NCI-H345 (cell line): ENCODE results near the gene OR5K2.

Source experiments
- DNase-seq: peaks from one replicate; lab custom pipeline; 2025; lab: John Stamatoyannopoulos, UW

Gene OR5K2

DNA sequence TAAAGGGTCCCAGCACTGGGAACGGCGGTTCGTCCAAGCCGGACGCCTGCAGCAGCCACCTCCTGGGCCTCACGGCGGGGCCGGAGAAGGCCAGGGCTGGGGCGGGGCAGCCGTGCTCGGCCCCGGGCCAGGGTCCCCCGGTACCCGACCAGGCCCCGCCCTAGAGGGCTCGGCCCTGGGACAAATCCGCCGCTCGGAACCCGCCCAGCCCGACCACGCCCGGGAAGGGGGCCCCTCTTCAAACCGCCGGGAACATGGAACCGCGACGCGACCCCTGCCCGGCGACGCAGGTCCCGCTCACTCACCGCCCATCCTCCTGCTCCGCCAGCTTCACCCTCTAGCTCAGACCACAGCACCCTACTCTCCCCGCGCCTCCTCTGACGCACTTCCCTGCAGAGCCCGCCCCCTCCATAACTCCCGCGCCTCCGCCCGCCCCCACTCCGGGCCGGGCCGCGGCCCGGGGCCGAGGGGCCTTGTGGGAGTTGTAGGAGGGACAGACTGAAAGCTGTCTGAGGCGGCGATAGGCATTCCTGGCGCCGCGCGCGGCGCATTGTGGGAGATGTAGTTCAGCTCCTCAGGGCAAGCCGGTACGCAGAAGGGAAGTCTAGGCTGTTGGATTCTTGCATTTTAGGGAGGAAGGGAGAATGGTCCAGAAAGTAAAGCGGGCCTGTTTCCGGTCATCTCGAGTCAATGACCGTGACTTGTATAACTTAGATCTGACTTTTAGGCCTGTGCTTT is 25.2 kb downstream of the OR5K2 start, which contains the start of gene CLDND1:
Gene CLDND1, minus strand, starts transcription at position 359 of the 738 bp plus-strand sequence. CDS start 1,478 bp downstream, outside the sequence.
- DNase-seq, result peak; percentile 94

DNA sequence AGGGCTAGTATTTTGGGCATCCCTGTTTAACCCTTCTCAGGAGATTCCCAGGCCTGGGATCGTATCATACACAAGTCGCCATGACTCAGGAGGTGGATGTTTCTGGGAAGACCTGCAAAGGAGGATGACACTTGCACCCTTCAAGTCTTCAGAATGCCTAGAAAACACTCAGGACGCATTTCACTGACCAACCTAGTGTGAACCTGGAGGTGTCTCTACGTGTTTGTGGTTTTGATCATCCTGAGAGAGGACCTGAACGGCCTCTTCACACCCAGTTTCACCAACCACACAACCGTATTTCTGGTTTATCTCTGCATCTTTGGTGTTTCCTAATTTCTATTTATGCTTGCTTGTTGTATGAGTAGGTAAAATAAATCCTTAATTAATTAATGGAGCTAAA is 28.0 kb downstream of the OR5K2 start:
- DNase-seq, result no peak

DNA sequence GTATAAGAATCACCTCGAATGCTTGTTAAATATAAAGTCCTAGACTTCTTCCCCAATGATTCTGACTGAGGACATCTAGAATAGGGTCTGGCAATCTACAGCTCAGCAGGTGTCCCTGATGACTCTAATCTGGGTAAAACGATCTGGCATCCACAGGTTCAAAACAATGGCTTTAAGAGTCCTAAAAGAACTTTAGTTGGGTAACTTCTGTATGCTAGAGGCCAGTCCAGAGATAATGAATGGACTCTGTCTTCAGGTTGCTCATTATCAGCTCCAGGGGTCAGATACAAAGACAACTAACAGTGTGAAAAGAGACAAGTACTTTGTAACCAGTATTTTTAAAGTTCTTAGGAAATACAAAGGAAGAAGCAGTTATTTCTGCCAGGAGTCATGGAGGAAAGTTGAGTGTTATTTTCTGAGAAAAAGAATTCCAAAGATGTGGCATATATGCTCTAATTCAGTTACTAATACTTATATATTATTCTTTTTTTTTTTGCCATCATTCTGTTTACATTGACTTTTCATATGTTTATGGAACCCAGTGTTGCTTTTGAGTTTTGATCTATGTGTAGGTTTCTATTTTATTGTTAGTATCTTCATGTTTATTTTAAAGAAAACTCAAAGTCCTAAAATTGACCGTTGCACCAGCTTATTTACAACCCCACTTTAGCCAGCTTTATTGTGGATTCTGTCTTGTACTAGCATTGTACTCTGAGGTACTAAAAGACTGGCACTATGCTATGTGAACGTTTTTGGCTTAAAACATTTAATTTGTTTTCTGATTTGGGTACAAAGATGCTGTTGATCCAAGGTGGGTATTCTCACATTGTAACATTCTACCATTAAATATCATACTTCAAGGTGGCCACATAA is 31.2 kb downstream of the OR5K2 start:
- no peak for DNase-seq

DNA sequence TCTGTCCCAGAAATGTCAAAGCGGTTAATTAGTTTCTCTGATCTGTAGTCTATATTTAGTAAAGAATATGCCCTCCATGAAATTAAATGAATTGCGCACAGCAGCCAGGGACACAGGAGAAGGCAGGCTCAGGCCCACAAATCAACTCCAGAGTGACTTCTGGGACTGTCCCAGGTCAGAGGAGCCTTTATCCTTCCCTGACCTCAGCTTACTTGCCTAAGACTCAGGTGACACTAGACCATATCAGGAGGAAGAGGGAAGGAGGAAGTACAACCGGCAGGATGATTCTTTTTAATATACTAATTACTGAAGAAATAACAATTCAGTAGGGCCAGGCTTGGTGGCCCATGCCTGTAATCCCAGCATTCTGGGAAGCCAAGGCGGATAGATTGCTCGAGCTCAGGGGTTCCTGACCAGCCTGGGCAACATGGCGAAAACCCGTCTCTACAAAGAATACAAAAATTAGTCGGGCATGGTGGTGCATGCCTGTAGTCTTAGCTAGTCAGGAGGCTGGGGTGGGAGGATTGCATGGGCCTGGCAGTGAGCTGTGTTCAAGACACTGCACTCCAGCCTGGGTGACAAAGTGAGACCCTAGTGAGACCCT is 32.5 kb downstream of the OR5K2 start:
- no peak for DNase-seq

DNA sequence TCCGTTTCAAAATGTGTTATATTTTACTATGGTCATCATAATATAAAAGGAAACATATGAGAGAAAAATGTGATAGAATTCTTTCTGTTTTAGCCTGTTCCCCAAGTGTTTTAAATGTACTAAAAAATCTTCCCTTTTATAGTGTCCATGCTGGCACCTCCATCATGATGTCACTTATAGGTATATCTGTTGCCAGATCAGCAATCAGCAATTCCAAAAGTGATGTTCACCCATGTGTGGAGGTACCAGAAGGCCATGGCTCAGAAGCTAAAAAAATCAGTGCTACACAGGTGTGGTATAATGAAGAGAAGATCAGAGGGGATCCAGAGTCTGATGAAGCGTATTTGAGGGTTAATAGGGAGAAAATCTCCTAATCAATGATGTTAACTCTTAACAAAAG is 33.2 kb downstream of the OR5K2 start:
- no peak for DNase-seq

DNA sequence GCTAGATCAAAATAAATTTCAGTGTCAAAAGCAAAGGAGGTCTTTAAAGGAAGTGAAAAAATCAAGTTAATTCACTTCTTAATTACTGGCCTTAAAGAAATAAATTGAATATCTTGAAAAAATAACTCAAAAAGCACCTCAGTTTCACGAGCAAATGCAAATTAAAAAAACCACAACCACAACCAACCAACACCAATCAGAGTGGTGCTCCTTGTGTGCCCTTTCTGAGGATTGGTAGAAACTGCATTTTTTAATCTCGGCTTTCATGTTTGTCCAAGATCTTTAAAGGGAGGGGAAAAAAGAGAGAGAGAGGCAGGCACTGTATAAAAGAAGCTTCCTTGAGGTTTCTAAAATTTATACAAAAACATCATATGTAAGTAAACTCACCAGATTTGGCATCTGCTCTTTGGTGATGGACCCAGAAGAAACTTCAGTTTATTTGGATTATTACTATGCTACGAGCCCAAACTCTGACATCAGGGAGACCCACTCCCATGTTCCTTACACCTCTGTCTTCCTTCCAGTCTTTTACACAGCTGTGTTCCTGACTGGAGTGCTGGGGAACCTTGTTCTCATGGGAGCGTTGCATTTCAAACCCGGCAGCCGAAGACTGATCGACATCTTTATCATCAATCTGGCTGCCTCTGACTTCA is 34.3 kb downstream of the OR5K2 start, which contains the start of gene GPR15:
Gene GPR15, plus strand, starts transcription at position 357 of the 653 bp plus-strand sequence. Its CDS starts 56 bp downstream, at position 413.
- DNase-seq, result no peak

DNA sequence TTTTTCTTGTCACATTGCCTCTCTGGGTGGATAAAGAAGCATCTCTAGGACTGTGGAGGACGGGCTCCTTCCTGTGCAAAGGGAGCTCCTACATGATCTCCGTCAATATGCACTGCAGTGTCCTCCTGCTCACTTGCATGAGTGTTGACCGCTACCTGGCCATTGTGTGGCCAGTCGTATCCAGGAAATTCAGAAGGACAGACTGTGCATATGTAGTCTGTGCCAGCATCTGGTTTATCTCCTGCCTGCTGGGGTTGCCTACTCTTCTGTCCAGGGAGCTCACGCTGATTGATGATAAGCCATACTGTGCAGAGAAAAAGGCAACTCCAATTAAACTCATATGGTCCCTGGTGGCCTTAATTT is 34.8 kb downstream of the OR5K2 start:
- DNase-seq, result no peak

DNA sequence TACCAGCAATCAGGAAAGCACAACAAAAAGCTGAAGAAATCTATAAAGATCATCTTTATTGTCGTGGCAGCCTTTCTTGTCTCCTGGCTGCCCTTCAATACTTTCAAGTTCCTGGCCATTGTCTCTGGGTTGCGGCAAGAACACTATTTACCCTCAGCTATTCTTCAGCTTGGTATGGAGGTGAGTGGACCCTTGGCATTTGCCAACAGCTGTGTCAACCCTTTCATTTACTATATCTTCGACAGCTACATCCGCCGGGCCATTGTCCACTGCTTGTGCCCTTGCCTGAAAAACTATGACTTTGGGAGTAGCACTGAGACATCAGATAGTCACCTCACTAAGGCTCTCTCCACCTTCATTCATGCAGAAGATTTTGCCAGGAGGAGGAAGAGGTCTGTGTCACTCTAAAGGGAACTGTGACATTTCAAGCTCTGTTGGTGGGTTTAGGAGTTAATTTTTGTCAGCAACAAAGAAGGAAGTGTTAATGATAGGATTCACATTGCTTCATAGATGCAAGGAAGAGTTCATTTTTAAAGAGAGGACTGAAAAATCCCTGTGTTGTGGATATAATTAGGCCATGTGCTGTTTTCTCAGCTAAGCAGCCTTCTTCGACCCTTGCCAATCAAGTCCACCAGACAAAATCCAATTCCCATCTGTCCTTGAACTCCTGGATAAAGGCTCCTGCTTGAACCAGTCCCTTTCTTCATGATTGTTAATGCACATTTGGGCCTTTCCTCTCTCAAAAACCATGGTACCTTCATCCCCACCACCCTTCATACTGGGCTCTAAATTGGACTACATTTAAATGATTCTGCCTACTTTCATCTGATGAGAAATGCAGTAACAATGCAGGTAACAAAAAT is 35.5 kb downstream of the OR5K2 start:
- no peak for DNase-seq

DNA sequence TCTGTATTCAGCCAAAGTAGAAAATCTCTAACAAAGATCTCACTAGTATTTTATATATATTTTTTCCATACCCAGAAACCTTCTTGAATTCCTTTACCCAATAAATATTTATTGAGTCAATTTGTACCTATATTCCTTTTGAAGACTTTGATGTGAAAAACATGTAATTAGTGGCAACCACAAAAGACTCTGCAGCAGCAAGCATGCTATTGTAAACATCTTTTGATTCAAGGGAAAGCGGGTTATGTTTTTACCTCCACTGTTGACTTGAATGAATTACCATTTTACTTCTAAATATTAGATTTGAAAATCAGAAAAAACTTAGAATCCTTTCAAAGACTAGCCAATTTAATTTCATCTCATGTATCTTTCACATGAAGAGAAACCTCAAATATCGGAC is 36.7 kb downstream of the OR5K2 start:
- no peak for DNase-seq

DNA sequence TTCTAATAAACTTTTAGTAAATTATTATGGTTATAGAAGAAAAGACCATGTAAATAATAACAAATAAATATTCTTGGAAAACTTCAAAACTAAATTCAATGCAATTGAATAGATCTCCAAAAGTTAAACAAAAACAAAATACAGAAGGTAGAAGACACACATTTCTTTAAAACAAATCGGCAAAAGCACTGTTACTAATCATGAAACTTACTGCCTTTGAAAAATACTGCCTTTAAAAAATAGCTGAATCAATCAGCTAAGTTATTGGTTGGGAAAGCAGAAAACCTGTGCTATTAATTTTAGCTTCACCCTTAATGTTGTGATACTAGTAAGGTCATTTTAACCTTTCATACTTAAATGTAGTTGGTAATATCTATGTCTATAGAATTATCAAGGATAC is 37.3 kb downstream of the OR5K2 start:
- DNase-seq, result no peak

DNA sequence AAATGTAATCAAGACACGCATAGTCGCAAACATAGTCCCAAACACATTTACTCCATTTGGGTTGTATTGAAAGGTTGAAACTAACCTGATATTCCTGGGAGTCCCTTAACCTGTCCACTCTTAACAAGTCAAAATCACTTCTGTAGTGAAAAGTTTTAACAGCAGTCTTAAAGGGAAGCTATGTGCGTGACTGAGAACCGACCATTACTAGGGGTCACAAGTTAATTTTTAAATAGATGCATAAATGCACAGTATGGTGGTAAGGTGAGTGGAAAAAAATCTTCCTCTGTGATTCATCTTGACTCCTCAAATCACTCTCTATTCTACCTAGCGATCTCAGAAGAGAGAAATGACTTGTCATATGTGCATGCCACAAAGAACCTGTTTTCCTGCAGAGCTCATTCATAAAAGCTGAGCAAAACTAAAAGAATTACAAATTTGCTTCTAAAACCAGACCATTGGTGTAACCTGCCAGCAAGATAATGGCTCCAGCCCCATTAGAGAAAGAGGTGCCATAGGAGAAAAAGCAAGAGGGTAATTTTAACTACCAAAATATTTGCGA is 39.1 kb downstream of the OR5K2 start:
- DNase-seq, result no peak

DNA sequence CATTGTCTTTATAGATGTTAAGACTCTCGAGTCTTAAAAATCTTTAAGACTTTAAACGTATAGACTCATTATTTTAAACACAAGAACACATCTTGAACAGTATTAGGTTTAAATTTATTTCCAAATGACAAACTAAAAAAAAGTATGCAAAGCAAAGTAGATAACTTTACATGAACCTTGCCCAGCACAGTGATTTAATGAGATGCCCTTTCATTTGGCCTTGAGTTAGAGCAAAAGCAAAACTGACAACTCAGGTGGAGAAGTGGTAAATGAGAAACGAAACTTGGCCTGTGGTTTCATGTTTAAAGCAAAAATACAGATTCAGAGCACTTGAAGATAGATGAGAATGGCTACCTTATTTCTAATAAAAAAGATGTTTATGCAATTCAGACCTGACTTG is 42.9 kb downstream of the OR5K2 start:
- DNase-seq, result no peak

DNA sequence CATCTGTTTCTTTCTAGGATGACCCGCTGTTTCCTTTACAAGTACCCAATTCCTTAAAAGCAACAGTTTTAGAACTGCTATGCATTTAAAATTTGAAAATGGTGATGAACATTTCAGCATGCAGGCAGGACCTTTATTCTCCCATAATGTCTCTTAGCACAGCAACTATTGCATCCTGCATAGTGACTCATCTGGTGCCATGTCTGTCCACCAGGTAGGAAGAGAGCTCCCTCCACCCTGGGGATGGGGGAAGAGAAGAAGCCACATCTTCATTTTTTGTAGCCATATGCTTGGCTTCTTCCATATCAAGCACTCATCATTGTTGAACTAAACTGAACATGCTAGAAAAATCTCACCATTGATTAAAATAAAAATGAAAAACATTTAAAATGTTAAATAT is 44.2 kb downstream of the OR5K2 start:
- no peak for DNase-seq

DNA sequence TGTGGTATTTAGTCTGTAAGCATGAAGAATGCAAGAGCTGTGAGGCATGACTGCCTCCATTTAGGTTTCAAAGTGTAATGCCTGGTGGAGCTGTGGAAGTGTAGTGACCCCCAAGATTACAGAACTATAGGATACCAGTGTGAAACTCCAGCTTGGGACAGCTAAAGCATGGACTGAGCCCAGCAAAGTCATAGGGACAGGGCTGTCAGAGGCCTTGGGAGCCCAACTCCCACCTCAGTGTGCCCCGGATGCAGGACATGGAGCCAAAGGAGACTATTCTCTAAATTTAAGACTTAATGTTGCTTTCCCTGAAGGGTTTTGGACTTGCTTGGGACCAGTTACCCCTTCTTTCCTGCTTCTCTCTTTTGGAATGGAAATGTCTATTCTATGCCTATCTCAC is 45.1 kb downstream of the OR5K2 start:
- no peak for DNase-seq

DNA sequence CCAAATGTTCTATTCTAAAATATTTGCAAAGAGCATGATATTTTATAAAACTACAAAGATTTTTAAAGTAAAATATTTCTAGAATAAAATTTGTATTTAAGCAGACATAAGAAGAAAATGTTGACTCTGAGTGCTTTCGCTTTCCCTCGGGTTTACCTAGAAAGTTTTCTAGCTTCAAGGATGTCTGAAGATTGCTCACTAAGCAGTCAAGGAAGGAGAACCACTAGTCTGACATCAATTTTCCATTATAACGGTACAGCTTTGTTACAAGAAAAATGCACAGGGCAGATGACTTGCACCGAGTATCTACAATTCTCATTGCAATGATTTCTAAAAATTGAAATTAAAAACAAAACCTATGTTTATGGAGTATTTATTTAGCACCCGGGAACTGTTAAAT is 48.5 kb downstream of the OR5K2 start:
- no peak for DNase-seq
